ENCODE results near the gene GRM8.

GRM8 gene

GRCh38 chr7:126450269-126450671, 802.5 kb downstream of the GRM8 start:
- no peak overlapping the region for H3K4me3 ChIP-seq (ENCODE audit: low read depth, low read length)

GRCh38 chr7:126449611-126450268, 803.0 kb downstream of the GRM8 start:
- no peak overlapping the region for H3K4me3 ChIP-seq (ENCODE audit: low read depth, low read length)

- no peak overlapping the region for H3K4me3 ChIP-seq (ENCODE audit: low read depth, low read length)
Measured at GRCh38 chr7:126447984-126448383, 804.8 kb downstream of the GRM8 start.

- no peak overlapping the region for H3K4me3 ChIP-seq (ENCODE audit: low read depth, low read length)
Measured at GRCh38 chr7:126445991-126446390, 806.8 kb downstream of the GRM8 start.

- H3K4me3 ChIP-seq (ENCODE audit: low read depth, low read length): no peak overlapping the region
Measured at GRCh38 chr7:126443951-126444350, 808.8 kb downstream of the GRM8 start.

- no peak overlapping the region for H3K4me3 ChIP-seq (ENCODE audit: low read depth, low read length)
Measured at GRCh38 chr7:126442908-126443307, 809.8 kb downstream of the GRM8 start.

- no peak overlapping the region for H3K4me3 ChIP-seq (ENCODE audit: low read depth, low read length)
Measured at GRCh38 chr7:126441745-126442144, 811.0 kb downstream of the GRM8 start.

- H3K4me3 ChIP-seq (ENCODE audit: low read depth, low read length): no peak overlapping the region
Measured at GRCh38 chr7:126440542-126440941, 812.2 kb downstream of the GRM8 start.

GRCh38 chr7:126436213-126436868, 816.4 kb downstream of the GRM8 start:
- no peak overlapping the region for H3K4me3 ChIP-seq (ENCODE audit: low read depth, low read length)

- H3K4me3 ChIP-seq (ENCODE audit: low read depth, low read length): no peak overlapping the region
Measured at GRCh38 chr7:126426652-126427051, 826.1 kb downstream of the GRM8 start.

GRCh38 chr7:126424985-126425384, 827.8 kb downstream of the GRM8 start:
- H3K4me3 ChIP-seq (ENCODE audit: low read depth, low read length): no peak overlapping the region

- H3K4me3 ChIP-seq (ENCODE audit: low read depth, low read length): no peak overlapping the region
Measured at GRCh38 chr7:126419047-126419446, 833.7 kb downstream of the GRM8 start.

GRCh38 chr7:126411821-126412383, 840.8 kb downstream of the GRM8 start:
- H3K4me3 ChIP-seq (ENCODE audit: low read depth, low read length): no peak overlapping the region

- H3K4me3 ChIP-seq (ENCODE audit: low read depth, low read length): no peak overlapping the region
Measured at GRCh38 chr7:126411032-126411820, 841.5 kb downstream of the GRM8 start.

GRCh38 chr7:126403040-126403439, 849.7 kb downstream of the GRM8 start:
- no peak overlapping the region for H3K4me3 ChIP-seq (ENCODE audit: low read depth, low read length)

- H3K4me3 ChIP-seq (ENCODE audit: low read depth, low read length): no peak overlapping the region
Measured at GRCh38 chr7:126401918-126402317, 850.8 kb downstream of the GRM8 start.

- H3K4me3 ChIP-seq (ENCODE audit: low read depth, low read length): no peak overlapping the region
Measured at GRCh38 chr7:126398851-126399529, 853.8 kb downstream of the GRM8 start.

- no peak overlapping the region for H3K4me3 ChIP-seq (ENCODE audit: low read depth, low read length)
Measured at GRCh38 chr7:126398285-126398684, 854.5 kb downstream of the GRM8 start.

GRCh38 chr7:126394406-126394805, 858.3 kb downstream of the GRM8 start:
- no peak overlapping the region for H3K4me3 ChIP-seq (ENCODE audit: low read depth, low read length)
